Measurements from ENCODE around the gene COL6A1.

- TF ChIP-seq CTCF (IDR thresholded peaks at IDR 0.05) (no peak), POLR2A (IDR thresholded peaks at IDR 0.05) (no peak)
Observed at GRCh38 chr21:45984584-45985095, 3.1 kb downstream of the COL6A1 start.
